Fibroblast of the conjunctiva (primary cell): ENCODE data around the gene PTPN3.
"Not testable (repeated sequence)": the region's sequence is repeated elsewhere in the genome, so short reads cannot be mapped to it uniquely, and the experiment has no call there.

Source experiments
- DNase-seq: peaks from one replicate; pipeline ENCODE4 v3.0.0-alpha.2; 2010; ENCODE audit warnings: low read depth

PTPN3 gene, protein sequence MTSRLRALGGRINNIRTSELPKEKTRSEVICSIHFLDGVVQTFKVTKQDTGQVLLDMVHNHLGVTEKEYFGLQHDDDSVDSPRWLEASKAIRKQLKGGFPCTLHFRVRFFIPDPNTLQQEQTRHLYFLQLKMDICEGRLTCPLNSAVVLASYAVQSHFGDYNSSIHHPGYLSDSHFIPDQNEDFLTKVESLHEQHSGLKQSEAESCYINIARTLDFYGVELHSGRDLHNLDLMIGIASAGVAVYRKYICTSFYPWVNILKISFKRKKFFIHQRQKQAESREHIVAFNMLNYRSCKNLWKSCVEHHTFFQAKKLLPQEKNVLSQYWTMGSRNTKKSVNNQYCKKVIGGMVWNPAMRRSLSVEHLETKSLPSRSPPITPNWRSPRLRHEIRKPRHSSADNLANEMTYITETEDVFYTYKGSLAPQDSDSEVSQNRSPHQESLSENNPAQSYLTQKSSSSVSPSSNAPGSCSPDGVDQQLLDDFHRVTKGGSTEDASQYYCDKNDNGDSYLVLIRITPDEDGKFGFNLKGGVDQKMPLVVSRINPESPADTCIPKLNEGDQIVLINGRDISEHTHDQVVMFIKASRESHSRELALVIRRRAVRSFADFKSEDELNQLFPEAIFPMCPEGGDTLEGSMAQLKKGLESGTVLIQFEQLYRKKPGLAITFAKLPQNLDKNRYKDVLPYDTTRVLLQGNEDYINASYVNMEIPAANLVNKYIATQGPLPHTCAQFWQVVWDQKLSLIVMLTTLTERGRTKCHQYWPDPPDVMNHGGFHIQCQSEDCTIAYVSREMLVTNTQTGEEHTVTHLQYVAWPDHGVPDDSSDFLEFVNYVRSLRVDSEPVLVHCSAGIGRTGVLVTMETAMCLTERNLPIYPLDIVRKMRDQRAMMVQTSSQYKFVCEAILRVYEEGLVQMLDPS

GRCh38 chr9:109498195-109499092 is at the start of gene PTPN3:
Gene PTPN3 (minus strand): TSS chr9:109498307. CDS start chr9:109463434, 34,873 bp downstream.
- DNase-seq: no peak

DNA sequence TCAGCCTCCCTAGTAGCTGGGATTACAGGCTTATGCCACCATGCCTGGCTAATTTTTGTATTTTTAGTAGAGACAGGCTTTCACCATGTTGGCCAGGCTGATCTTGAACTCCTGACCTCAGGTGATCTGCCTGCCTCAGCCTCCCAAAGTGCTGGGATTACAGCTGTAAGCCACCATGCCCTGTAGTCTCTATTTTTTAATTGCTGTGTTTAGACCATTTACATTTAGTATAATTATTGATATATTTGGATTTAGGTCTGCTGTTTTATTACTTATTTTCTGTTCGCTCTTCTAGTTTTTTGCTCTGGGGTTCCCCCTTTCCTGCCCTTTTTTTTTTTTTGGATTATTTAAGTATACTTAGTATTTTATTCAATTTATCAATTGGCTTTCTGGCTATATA is 46.8 kb upstream of the PTPN3 start:
- not testable (repeated sequence) for DNase-seq

GRCh38 chr9:109542922-109543321 is 44.8 kb upstream of the PTPN3 start:
- DNase-seq: no peak

DNA sequence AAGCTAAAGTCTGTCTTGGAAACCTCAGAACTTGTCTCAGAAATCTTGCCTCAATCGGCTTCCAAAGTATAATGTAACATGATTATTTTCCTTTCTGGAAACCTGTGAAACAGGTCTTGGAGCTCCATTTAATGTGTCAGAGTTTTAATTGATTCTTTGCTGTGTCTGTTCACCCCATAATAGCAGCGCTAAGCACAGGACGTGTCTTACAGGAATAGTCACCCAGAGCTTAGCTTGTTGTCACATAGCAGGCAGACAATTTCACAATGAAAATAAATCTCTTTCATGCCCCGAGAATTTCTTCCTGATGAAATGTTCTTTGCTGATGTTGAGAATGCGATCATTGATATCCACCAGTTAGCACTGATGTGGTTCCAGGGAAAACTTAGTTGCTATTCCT is 40.2 kb upstream of the PTPN3 start:
- no peak for DNase-seq

- DNase-seq: no peak
Observed at GRCh38 chr9:109537288-109537687, 39.2 kb upstream of the PTPN3 start.

DNA sequence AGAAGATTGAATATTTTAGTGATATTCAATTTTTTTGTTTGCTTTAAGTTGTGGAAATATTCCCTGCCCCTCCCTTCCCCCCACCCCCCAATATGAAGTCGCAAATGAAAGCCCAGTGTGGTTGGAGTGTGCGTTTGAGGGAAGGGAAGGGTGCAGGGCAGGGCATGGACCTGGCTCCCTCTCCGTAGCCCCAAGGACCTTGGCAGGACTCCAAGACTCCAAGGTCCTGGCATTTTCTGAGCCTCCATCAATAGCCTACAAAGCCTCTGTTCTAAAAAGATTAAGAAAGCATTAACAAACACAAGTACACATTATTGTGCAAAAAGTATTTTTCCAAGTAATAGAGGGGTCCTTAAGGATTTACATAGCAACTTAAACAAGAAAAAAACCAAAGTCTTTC is 38.8 kb upstream of the PTPN3 start:
- no peak for DNase-seq

- DNase-seq: no peak
Observed at GRCh38 chr9:109535365-109535764, 37.3 kb upstream of the PTPN3 start.

GRCh38 chr9:109534151-109534550 is 36.0 kb upstream of the PTPN3 start:
- DNase-seq: no peak

DNA sequence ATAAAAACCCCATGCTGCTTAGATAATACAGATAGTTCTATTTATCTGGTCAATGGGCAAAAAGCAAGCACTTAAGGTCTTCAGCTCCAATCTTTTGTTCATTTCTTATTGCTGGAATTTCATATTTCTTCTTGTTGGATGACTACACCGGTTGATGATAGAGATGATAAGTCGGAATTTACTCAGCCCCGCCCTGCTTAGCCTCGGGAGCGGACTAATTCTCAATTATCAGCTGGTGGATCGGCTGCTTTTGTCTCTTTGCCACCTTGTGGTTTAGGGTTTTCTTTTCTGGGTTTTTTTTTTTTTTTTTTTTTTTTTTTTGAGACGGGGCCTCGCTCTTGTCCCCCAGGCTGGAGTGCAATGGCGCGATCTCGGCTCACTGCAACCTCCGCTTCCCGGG is 34.5 kb upstream of the PTPN3 start:
- not testable (repeated sequence) for DNase-seq

DNA sequence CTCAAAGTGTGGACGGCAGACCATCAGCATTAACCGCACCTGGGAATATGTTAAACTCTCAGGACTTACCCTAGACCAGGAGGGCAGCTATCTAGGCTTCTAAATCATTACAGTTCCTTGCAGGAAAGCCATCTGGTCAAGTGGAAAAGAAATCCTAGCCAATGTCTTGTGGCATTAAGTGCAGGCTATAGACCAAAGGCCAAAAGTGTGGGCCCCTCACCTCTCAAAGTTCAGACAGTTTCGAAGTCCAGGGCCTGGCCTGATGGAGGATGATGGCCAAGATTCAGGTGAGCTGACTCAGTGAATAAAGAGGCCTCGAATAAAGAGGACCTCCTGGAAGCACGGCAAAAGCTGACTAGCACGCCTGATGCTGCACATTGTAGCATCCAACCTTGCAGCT is 24.0 kb upstream of the PTPN3 start:
- DNase-seq: no peak

GRCh38 chr9:109520475-109521132 is 22.5 kb upstream of the PTPN3 start:
- peak; percentile 58 for DNase-seq

- DNase-seq: no peak
Observed at GRCh38 chr9:109519366-109519765, 21.3 kb upstream of the PTPN3 start.

GRCh38 chr9:109518621-109519335 is 20.7 kb upstream of the PTPN3 start:
- DNase-seq: no peak

DNA sequence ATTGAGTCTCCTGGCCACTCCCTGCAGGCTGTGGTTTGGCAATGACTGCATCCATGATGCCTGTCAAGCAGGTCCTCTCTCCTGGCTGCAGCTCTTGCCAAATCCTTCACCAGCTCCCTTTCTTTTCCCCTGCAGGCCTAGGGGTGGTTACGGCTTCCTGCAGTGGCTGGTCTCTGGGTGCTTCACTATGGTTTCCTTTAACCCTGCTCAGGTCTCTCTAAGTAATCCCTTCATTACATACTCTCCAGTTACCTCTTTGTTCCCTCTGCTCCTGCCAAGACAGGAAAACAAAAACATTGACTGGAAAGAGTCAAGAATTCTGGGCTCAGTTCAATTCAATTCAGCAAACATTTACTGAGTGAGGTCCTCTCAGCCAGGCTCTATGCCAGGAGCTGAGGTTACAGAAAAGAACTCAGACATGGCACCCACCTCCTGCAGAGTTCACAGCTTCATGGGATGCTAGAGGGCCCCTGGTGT is 19.8 kb upstream of the PTPN3 start:
- no peak for DNase-seq

DNA sequence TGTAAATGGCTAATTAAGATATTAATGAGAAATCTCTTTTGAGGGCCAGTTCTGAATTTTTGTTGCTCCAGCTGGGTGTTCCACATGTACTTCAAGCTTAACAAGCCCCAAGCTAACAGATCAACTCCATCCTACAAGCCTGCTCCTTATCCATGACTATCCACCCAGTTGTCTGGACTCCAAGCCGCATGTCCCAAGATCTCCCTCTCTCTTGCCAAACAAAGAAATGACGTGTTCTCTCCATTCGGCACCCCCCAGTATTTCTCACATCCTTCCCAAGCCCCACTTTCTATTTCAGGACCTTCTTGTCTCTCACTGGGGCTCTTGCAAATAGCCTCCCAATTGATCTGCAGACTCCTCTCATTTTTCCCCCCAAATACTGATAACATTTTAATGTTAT is 15.8 kb upstream of the PTPN3 start:
- DNase-seq: no peak

- DNase-seq: no peak
Observed at GRCh38 chr9:109512170-109512756, 14.2 kb upstream of the PTPN3 start.

- no peak for DNase-seq
Observed at GRCh38 chr9:109510506-109510905, 12.4 kb upstream of the PTPN3 start.

GRCh38 chr9:109510042-109510441 is 11.9 kb upstream of the PTPN3 start:
- DNase-seq: not testable (repeated sequence)

GRCh38 chr9:109509611-109510010 is 11.5 kb upstream of the PTPN3 start:
- no peak for DNase-seq

- peak; percentile 37 for DNase-seq
Observed at GRCh38 chr9:109507421-109507838, 9.3 kb upstream of the PTPN3 start.
